Measurements from ENCODE around the gene AFAP1L2.
"Not testable (repeated sequence)": the region's sequence is repeated elsewhere in the genome, so short reads cannot be mapped to it uniquely, and the experiment has no call there.

The AFAP1L2 gene

GRCh38 chr10:114336823-114337509 lies 67.3 kb downstream of the AFAP1L2 start:
- DNase-seq (ENCODE audit: low read depth) = no peak

- DNase-seq (ENCODE audit: low read depth) = no peak
These were observed 68.7 kb downstream of the AFAP1L2 start for GRCh38 chr10:114335614-114336013.

DNA sequence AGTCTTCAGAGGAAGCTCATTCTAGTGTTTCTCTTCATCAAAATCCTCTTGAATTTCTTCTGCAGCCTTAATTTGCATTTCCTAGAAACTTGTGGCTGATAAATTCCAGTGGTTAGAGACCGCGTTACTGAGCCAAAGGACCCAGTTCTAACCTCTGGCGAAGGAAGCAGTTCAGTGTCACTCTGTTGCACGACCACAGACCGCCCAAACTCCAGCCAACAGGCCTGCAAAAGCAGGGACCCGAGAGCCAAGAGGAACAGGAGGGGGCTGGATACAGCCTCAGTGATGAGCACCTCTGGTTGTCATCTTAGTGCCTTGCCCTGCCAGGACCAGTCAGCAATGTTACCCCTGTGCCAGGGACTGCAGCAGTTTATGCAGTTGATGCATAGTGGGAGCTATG lies 70.0 kb downstream of the AFAP1L2 start:
- no peak for DNase-seq (ENCODE audit: low read depth)

DNA sequence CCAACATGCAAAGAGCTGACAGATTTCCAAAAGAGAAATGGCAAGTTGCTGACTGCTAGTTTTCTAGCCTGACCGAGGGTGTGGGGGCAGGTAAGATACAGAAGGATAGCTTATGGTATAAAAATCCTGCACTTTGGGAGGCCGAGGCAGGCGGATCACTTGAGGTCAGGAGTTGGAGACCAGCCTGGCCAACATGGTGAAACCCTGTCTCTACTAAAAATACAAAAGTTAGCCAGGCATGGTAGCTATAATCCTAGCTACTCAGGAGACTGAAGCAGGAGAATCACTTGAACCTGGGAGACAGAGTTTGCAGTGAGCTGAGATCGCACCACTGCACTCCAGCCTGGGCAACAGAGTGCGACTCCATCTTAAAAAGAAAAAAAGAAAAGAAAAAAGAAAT lies 70.9 kb downstream of the AFAP1L2 start:
- DNase-seq (ENCODE audit: low read depth) = not testable (repeated sequence)

- DNase-seq (ENCODE audit: low read depth) = no peak
These were observed 71.8 kb downstream of the AFAP1L2 start for GRCh38 chr10:114332301-114333192.

- DNase-seq (ENCODE audit: low read depth) = no peak
These were observed 74.5 kb downstream of the AFAP1L2 start for GRCh38 chr10:114329634-114330365.

- no peak for DNase-seq (ENCODE audit: low read depth)
These were observed 75.4 kb downstream of the AFAP1L2 start for GRCh38 chr10:114328874-114329273.

DNA sequence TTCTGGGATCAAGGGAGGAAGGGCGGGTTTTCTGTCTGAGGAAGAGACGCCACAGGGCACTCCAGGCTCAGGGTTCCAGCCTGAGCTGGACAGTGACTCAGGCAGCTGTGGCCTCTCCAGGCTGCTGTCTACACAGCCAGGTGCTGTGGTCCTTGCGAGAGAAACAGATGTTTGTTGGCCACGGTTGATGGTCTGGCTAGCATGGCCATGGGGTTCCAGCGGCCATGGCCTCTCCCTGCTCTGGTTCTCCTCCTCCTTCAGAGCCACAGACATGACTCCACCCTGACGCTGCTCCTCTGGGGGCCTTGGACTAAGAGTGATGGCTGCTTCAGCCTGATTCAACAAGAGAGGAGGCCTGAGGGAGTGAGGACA lies 75.9 kb downstream of the AFAP1L2 start:
- no peak for DNase-seq (ENCODE audit: low read depth)

GRCh38 chr10:114327537-114328440 lies 76.5 kb downstream of the AFAP1L2 start:
- no peak for DNase-seq (ENCODE audit: low read depth)

GRCh38 chr10:114326795-114327194 lies 77.5 kb downstream of the AFAP1L2 start:
- DNase-seq (ENCODE audit: low read depth) = no peak

DNA sequence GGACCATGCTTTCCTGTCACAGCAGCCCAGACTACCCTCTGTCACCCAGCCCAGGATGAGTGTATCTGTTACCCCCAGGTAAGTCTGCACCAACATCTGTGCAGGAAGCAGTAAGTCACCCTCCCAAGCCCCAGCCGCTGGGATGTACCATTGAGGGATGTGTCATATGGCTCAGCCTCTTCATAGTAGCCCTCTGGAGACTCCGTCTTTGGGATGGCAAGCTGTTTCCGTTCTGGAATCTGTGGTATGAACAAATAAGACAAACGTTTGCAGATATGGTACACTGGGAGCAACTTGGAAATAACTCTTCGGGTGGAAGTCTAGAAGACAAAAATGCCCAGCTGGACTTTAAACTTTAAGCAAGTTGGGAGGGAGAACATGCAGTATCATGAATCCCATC lies 81.3 kb downstream of the AFAP1L2 start:
- DNase-seq (ENCODE audit: low read depth) = no peak

- DNase-seq (ENCODE audit: low read depth) = no peak
These were observed 82.0 kb downstream of the AFAP1L2 start for GRCh38 chr10:114322344-114322743.

DNA sequence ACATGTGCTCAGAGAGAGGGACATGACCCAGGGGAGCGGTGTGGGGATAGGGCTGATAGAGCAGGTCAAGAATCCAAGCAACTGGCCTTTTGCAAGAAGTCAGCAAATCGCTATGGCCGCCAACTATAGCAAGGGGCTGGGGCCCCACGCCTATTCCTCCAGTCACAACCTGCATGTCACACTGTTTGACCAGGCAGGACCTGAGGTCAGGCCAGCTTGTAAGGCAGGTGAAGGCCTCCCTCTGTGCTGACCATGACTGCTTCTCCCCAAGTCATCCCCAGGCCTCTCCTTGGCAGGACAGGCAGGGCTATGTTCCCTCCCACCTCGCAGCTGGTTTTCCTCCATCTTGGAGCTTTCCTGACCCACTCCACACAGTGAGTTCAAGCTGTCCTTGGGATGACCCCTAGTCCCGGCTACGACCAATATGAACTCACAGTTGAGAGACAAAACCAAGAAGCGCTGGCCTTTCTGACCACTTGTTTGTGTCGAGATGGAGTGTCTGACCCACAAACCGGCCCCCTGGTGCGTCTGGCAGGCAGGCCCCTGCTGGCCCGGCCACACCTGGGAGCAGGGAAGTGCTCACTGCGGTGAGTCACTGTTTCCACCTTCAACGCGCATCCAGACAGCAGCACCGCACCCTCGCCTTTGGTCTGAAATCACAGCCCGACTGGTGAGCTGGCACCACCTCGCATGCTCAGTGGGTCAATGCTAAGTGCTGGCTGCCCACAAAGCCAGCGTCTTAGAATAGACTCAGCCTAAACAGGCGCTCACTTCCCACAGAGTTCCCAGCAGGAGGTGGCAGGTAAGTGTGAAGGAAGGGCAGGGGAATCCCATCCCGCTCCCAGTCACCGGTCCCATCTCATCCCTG lies 83.8 kb downstream of the AFAP1L2 start:
- DNase-seq (ENCODE audit: low read depth) = no peak

DNA sequence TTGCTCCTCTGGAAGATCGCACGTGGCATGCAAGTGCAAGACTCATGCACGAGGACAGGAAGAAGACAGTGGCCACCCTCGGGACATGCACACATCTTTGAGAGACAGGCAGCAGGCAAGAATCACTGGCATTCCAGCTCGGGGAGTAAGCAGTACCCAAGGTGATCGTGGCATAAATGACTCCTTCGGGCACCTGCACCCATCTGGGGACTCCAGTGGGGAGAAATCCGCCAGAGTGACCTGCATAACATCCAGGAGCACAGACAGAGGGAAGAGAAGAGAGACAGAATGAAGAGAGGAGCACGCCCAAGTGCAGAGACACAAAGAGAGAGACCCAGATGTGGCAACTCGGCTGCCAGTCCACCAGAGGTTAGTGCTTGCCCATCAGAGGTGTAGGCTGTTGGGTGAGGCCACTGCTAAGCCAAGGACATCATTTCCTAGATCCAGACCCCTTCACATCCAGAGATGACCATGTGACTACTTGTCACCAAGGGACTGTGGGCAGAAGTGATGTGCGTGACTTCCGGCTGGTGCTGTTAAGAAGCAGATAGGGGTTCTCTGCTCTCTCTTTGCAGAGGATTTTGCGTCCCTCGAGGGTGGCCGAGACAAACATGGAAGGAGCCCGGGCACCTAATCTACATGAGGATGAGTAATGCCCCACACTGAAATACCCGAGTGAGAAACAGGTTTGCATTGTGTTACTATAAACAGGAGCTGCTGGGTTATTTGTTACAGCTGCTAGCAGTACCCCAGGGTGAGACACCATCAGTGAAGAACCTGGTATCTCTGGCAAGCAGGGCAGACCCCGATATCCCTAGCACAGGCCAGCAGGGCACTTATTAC lies 84.7 kb downstream of the AFAP1L2 start:
- no peak for DNase-seq (ENCODE audit: low read depth)

- no peak for DNase-seq (ENCODE audit: low read depth)
These were observed 87.6 kb downstream of the AFAP1L2 start for GRCh38 chr10:114316744-114317143.

DNA sequence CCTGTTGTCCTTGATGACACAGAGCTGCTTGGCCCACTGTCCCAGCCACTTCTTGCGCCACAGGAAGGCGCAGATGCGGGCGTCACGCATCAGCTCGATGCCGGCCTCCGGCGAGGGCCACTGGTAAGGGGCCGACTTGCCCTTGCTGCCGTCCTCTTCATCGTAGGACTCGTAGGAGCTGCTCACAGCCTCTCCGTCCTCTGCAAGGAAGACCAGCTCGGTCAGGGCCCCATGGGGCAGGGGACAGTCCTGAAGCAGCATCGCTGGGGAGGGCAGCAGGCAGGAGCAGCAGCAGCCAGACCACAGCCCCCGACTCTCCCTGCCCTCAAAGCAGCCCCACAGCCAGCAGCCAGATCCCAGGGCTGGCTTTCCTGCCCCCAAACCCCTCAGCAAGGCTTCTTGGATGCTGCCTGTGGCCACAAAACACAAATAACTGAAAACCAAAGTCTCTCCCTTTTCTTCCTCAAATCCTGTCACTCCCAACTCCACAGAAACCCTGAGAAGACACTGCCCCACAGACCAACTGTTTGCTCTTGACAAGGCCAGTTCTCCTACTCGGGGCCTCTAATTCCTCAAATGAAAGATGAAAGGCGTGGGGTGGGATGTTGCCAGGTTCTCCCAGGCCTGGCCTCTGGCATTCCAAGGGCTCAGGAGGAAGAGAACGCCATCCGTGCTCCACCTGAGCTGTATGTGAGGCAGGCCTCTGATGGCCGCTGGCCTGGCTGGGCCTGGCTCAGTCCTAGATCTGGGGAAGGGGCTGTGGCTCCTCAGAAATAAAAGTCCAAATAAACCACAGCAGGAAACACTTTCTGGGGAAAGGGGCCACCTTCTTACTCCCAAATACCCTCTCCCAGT lies 88.5 kb downstream of the AFAP1L2 start:
- no peak for DNase-seq (ENCODE audit: low read depth)

DNA sequence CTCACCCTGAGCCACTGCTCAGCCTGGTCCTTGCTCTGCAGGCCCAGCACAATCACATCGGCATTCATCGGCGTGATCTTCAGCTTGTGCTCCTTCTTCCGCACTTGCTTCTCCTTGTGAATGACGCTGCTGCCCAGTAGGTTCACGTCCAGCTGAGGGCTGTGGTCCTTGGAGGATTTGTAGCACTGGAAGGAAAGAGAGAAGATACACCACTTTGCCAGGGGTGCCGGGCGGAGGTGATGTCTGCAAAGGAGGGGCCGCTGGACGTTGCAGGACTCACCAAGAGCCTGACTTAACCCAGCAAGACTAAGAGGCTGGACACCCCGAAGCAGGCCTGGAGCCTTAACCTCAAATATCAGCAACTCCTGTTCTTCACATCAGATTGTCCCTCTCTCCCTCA lies 90.4 kb downstream of the AFAP1L2 start:
- no peak for DNase-seq (ENCODE audit: low read depth)

DNA sequence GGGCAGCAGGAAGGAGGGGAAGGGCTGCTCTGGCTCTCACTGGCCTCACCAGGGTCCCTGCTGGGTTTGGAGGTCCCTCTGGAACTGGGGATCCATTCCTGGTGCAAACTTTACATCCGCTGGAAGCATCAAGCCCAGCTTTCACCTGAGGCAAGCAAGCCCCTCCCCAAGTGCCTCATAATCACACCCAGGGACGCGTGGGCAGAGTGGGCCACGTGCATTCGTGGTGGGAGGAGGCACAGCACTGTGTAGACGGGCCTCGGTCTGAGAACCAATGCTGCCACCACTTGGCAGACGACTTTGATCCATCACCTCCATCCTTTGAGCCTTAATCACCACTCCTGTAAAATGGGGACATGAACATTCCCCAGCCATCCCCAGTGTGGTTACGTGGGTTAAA lies 91.2 kb downstream of the AFAP1L2 start:
- no peak for DNase-seq (ENCODE audit: low read depth)

Measured in stromal cell of bone marrow (primary cell).